ENCODE results near the gene TAF3. TPM values are rescaled to one million over a fixed set of nuclear protein-coding genes. Genes with fewer than 3 reads are reported as not detected.

TAF3 gene
- total and polyA plus RNA-seq, 8 donors, result 2.3 to 13.4 (median 6.5) TPM

- intact Hi-C loops (cut with DNase I; ENCODE audit: low total_unique reads), result no loop called here
- WGBS, 5 donors, result 14 to 29% (median 19%) methylated on average over 1 of the region's 1 CpG
- Histone ChIP-seq H3K4me1 (peaks cover 0 to 21% (median 7%) of the 10 kb centered on the region in 4 donors), H3K9me3 (no peaks in the 10 kb centered on the region), H3K27ac (no peak overlapping the region), H3K4me3 (no peak overlapping the region), H3K27me3 (no peaks in the 10 kb centered on the region), H3K36me3 (peaks cover 0 to 6% (median 5%) of the 10 kb centered on the region in 4 donors)
- TF ChIP-seq CTCF (IDR thresholded peaks at IDR 0.05), result no peak
- no peak for TF ChIP-seq EP300 (IDR thresholded peaks at IDR 0.05)
- TF ChIP-seq POLR2AphosphoS5 (IDR thresholded peaks at IDR 0.05), result no peak
- TF ChIP-seq POLR2A (IDR thresholded peaks at IDR 0.05), result no peak
- DNase-seq, result no peak
Measured at GRCh38 chr10:7891634-7892033, 73.3 kb downstream of the TAF3 start.

GRCh38 chr10:7892146-7892545, 73.8 kb downstream of the TAF3 start:
- peaks cover 0 to 21% (median 7%) of the 10 kb centered on the region in 4 donors for H3K4me1 ChIP-seq
- H3K36me3 ChIP-seq, result peaks cover 0 to 11% (median 11%) of the 10 kb centered on the region in 4 donors
- H3K9me3 ChIP-seq, result no peaks in the 10 kb centered on the region
- TF ChIP-seq CTCF (IDR thresholded peaks at IDR 0.05), result no peak
- no peak for TF ChIP-seq POLR2A (IDR thresholded peaks at IDR 0.05)
- no peak for TF ChIP-seq EP300 (IDR thresholded peaks at IDR 0.05)
- no peak for TF ChIP-seq POLR2AphosphoS5 (IDR thresholded peaks at IDR 0.05)
- no peak overlapping the region for H3K4me3 ChIP-seq
- H3K27me3 ChIP-seq, result no peaks in the 10 kb centered on the region
- no peak for DNase-seq
- intact Hi-C loops (cut with DNase I; ENCODE audit: low total_unique reads), result no loop called here
- no peak overlapping the region for H3K27ac ChIP-seq

- Histone ChIP-seq H3K36me3 (peaks cover 0 to 14% (median 11%) of the 10 kb centered on the region in 4 donors), H3K27me3 (no peaks in the 10 kb centered on the region), H3K9me3 (no peaks in the 10 kb centered on the region), H3K27ac (no peak overlapping the region), H3K4me1 (peaks cover 0 to 14% (median 5%) of the 10 kb centered on the region in 4 donors), H3K4me3 (no peak overlapping the region)
- no peak for TF ChIP-seq POLR2A (IDR thresholded peaks at IDR 0.05)
- no peak for TF ChIP-seq POLR2AphosphoS5 (IDR thresholded peaks at IDR 0.05)
- no peak for TF ChIP-seq CTCF (IDR thresholded peaks at IDR 0.05)
- TF ChIP-seq EP300 (IDR thresholded peaks at IDR 0.05), result no peak
- intact Hi-C loops (cut with DNase I; ENCODE audit: low total_unique reads), result no loop called here
- DNase-seq, result no peak
- 91 to 98% (median 96%) methylated on average over 6 of the region's 6 CpGs for WGBS, 5 donors
Measured at GRCh38 chr10:7895699-7896090, 77.4 kb downstream of the TAF3 start.

GRCh38 chr10:7896297-7896696, 78.0 kb downstream of the TAF3 start:
- H3K27me3 ChIP-seq, result no peaks in the 10 kb centered on the region
- peaks cover 0 to 8% (median 2%) of the 10 kb centered on the region in 4 donors for H3K4me1 ChIP-seq
- H3K9me3 ChIP-seq, result no peaks in the 10 kb centered on the region
- no peak overlapping the region for H3K27ac ChIP-seq
- no peak overlapping the region for H3K4me3 ChIP-seq
- intact Hi-C loops (cut with DNase I; ENCODE audit: low total_unique reads), result no loop called here
- WGBS, 5 donors, result 92 to 98% (median 93%) methylated on average over 5 of the region's 5 CpGs
- TF ChIP-seq EP300 (IDR thresholded peaks at IDR 0.05) (no peak), POLR2AphosphoS5 (IDR thresholded peaks at IDR 0.05) (no peak), CTCF (IDR thresholded peaks at IDR 0.05) (no peak), POLR2A (IDR thresholded peaks at IDR 0.05) (no peak)
- peaks cover 0 to 14% (median 11%) of the 10 kb centered on the region in 4 donors for H3K36me3 ChIP-seq
- DNase-seq, result no peak

Data from stomach (tissue), 9 donors.